Ishikawa (cell line): ENCODE measurements around the gene ADAMTS15.

Experiments
- EP300 ChIP-seq: IDR thresholded peaks from 2 replicates; pipeline ENCODE4 v1.6.1; 2012; ENCODE audit warnings: borderline replicate concordance
- TAF1 ChIP-seq: IDR thresholded peaks from 2 replicates; pipeline ENCODE4 v1.6.1; 2012; ENCODE audit warnings: low read depth, mild to moderate bottlenecking
- TEAD4 ChIP-seq: IDR thresholded peaks from 2 replicates; pipeline ENCODE4 v1.6.1; 2012
- YY1 ChIP-seq: IDR thresholded peaks from 2 replicates; pipeline ENCODE4 v1.6.1; 2012; ENCODE audit warnings: low read depth

DNA sequence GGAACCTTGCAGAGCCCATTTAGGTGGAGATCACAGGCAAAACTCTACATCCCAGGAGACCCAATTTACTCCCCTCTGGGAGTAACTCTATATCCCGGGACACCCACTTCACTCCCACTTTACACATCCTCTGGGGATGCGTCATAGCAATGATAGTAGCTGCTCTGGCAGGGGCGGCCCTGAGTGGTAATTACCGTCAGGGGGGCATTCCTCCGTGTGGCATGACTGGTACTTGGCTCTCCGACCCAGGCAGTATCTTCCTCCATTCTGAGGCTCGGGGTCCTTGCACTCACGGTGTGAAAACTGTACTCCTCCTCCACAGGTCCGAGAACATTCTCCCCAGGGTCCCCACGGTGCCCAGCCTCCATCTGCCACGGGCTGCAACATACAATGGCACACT is 37.2 kb upstream of the ADAMTS15 start:
- TF ChIP-seq TAF1 (no peak), YY1 (no peak), EP300 (no peak), TEAD4 (no peak)
